ENCODE results near the gene KRT7.

Gene KRT7

DNA sequence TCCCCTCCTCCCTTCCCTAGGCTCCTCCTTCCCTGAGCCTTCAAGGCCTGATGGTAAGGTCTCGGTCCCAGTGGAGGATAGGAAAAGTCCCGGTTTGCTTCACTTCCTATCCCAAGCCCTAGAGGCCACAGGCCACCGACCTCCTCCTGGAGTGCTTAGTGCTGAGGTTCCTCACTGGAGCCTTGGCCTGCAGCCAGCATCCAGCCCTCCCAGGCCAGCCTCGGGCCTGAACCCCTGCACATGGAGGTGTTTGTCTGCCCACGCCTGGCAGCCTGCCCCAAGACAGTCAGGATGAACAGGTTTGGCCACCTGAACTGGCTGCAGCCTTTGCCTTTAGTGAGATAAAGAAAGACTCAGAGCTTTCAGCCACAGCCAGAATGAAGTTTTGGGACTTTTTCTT, 15.8 kb upstream of the KRT7 start:
- H3K27me3 ChIP-seq (ENCODE audit: insufficient read depth, low read depth, severe bottlenecking): no peaks in the 10 kb centered on the region
- H3K9me3 ChIP-seq (ENCODE audit: severe bottlenecking): no peaks in the 10 kb centered on the region
- no peak overlapping the region for H3K4me3 ChIP-seq (ENCODE audit: low read depth, low read length)
- no peak for DNase-seq
- no peaks in the 10 kb centered on the region for H3K36me3 ChIP-seq
- no peak overlapping the region for H3K27ac ChIP-seq
- TF ChIP-seq, protein P1, sequence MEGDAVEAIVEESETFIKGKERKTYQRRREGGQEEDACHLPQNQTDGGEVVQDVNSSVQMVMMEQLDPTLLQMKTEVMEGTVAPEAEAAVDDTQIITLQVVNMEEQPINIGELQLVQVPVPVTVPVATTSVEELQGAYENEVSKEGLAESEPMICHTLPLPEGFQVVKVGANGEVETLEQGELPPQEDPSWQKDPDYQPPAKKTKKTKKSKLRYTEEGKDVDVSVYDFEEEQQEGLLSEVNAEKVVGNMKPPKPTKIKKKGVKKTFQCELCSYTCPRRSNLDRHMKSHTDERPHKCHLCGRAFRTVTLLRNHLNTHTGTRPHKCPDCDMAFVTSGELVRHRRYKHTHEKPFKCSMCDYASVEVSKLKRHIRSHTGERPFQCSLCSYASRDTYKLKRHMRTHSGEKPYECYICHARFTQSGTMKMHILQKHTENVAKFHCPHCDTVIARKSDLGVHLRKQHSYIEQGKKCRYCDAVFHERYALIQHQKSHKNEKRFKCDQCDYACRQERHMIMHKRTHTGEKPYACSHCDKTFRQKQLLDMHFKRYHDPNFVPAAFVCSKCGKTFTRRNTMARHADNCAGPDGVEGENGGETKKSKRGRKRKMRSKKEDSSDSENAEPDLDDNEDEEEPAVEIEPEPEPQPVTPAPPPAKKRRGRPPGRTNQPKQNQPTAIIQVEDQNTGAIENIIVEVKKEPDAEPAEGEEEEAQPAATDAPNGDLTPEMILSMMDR (IDR thresholded peaks at IDR 0.05; ENCODE audit: low read depth, low read length): no peak

DNA sequence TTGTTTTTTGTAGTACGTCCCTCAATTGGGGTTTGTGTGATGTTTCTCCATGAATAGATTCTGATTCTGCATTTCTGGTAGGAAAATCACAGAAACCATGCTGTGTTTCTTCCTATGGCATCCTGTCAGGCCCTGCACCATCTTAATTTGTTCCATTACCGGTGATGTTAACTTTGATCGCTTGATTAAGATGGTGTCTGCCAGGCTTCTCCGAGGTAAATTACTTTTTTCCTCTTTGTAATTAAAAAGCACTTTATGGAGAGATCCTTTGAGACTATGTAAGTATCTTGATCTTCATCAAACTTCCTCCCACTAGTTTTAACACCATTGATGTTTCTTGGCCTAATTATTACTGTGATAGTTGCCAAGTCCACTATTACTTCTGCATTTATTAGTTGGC, 15.0 kb upstream of the KRT7 start:
- DNase-seq: no peak
- Histone ChIP-seq H3K4me3 (ENCODE audit: low read depth, low read length) (no peak overlapping the region), H3K36me3 (no peaks in the 10 kb centered on the region), H3K27ac (no peak overlapping the region), H3K9me3 (ENCODE audit: severe bottlenecking) (no peaks in the 10 kb centered on the region), H3K27me3 (ENCODE audit: insufficient read depth, low read depth, severe bottlenecking) (no peaks in the 10 kb centered on the region)
- TF ChIP-seq, protein P1 (IDR thresholded peaks at IDR 0.05; ENCODE audit: low read depth, low read length): no peak

DNA sequence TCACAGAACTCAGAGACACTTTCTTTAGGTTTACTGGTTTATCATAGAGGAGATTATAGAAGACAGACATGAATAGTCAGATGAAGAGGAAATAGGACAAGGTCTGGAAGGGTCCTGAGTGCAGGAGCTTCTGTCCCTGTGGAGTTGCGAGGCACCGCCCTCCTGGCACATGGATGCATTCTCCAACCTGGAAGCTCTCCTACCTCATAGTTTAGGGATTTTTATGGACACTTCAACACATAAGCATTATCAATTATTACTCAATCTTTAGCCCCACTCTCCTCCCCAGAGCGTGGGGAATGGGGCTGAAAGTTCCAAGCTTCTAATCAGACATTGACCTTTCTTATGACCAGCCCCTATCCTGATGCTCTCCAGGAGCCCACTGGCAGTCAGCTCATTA, 12.6 kb upstream of the KRT7 start:
- TF ChIP-seq, protein P1 (IDR thresholded peaks at IDR 0.05; ENCODE audit: low read depth, low read length): no peak

DNA sequence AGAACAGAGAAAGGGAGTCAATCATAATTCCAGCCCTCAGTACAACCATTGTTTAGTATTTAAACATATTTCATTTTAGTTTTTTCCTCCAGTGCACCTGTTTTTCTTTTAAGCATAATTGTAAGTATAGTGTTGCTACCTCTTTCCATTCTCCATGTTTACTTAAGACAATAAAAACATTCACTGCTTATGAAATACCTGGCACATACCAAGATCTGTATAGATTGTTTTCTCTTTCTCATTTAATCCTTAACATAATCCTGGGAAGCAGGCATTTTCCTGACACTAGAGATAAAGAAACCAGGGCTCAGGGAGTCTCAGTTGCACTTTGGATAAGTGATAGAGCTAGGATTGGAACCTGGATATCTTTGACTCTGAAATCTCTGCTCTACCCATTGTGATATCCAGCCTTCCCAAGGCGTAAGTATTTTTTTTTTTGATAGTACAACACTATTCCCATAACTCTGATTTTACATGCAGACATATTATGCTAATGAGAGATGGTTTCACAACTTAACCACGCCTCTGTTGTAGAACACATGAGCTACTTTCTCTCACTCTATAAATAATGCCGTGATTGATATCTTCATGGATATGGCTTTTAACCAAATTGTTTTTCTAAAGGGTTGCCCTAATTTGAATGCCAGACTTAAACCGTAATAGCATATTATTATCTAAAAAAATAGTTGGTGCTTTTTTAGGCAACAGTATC, 11.8 kb upstream of the KRT7 start:
- TF ChIP-seq, protein P1 (IDR thresholded peaks at IDR 0.05; ENCODE audit: low read depth, low read length): no peak
- no peaks in the 10 kb centered on the region for H3K27me3 ChIP-seq (ENCODE audit: insufficient read depth, low read depth, severe bottlenecking)
- no peak overlapping the region for H3K27ac ChIP-seq
- H3K9me3 ChIP-seq (ENCODE audit: severe bottlenecking): no peaks in the 10 kb centered on the region
- no peak for DNase-seq
- no peaks in the 10 kb centered on the region for H3K36me3 ChIP-seq
- no peak overlapping the region for H3K4me3 ChIP-seq (ENCODE audit: low read depth, low read length)

More for the DNA sequence above, 12.6 kb upstream of the KRT7 start:
- DNase-seq: no peak
- Histone ChIP-seq H3K9me3 (ENCODE audit: severe bottlenecking) (no peaks in the 10 kb centered on the region), H3K27ac (no peak overlapping the region), H3K4me3 (ENCODE audit: low read depth, low read length) (no peak overlapping the region), H3K36me3 (no peaks in the 10 kb centered on the region), H3K27me3 (ENCODE audit: insufficient read depth, low read depth, severe bottlenecking) (no peaks in the 10 kb centered on the region)

DNA sequence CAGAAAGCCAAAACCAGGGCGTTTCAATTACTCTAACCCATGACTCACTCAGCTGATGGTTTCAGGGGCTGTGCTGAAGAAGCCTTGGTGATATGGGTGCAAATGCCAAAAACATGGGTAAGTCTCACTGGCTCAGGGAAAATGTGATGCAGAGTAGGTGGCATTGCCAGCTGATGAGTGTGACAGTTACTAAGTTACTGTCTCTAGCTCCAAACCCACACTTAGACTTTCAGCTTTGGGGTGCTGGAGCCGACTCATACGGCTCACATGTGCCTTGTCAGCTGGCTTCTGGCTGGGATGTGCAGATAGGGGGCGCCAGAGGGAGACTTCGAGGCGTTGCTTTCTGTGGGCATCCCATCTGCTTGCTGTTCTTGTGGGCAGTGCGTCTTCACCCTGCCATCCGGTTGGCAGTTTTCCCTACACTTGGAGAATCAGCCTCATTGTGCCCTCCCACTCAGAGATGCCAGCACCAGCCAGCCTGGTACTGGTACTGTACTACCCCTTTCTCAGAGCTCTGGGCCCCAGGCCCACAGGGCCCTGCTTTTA, 11.1 kb upstream of the KRT7 start:
- Histone ChIP-seq H3K4me3 (ENCODE audit: low read depth, low read length) (no peak overlapping the region), H3K9me3 (ENCODE audit: severe bottlenecking) (no peaks in the 10 kb centered on the region), H3K27ac (no peak overlapping the region), H3K27me3 (ENCODE audit: insufficient read depth, low read depth, severe bottlenecking) (no peaks in the 10 kb centered on the region), H3K36me3 (no peaks in the 10 kb centered on the region)
- TF ChIP-seq, protein P1 (IDR thresholded peaks at IDR 0.05; ENCODE audit: low read depth, low read length): peak; percentile 90
- DNase-seq: peak; percentile 65

DNA sequence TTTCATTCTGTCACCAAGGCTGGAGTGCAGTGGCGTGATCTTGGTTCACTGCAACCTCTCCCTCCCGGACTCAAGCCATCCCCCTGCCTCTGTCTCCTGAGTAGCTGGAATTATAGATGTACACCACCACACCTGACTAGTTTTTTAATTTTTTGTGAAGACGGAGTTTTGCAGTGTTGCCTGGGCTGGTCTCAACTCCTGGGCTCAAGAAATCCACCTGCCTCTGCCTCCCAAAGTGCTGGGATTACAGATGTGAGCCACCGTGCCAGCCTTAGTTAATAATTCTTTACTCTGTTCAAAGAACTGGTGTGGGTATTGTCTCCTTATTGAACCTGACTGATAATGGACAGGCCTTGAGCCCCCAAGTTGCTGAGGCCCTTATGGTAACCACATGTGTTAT, 10.4 kb upstream of the KRT7 start:
- no peaks in the 10 kb centered on the region for H3K27me3 ChIP-seq (ENCODE audit: insufficient read depth, low read depth, severe bottlenecking)
- no peaks in the 10 kb centered on the region for H3K9me3 ChIP-seq (ENCODE audit: severe bottlenecking)
- H3K36me3 ChIP-seq: no peaks in the 10 kb centered on the region
- DNase-seq: no peak
- no peak overlapping the region for H3K4me3 ChIP-seq (ENCODE audit: low read depth, low read length)
- TF ChIP-seq, protein P1 (IDR thresholded peaks at IDR 0.05; ENCODE audit: low read depth, low read length): no peak
- H3K27ac ChIP-seq: no peak overlapping the region
